GM20000 (cell line): ENCODE data around the gene RBM45.

Source experiments
- DNase-seq: peaks from one replicate; pipeline ENCODE4 v3.0.0; 2012; ENCODE audit warnings: low spot score
- TF ChIP-seq, protein P1 (sequence below): IDR thresholded peaks from 2 replicates; pipeline ENCODE4 v1.5.1; 2012; ENCODE audit warnings: mild to moderate bottlenecking, control low read depth; ENCODE audit errors: extremely low read depth, missing control alignments

RBM45 gene, protein sequence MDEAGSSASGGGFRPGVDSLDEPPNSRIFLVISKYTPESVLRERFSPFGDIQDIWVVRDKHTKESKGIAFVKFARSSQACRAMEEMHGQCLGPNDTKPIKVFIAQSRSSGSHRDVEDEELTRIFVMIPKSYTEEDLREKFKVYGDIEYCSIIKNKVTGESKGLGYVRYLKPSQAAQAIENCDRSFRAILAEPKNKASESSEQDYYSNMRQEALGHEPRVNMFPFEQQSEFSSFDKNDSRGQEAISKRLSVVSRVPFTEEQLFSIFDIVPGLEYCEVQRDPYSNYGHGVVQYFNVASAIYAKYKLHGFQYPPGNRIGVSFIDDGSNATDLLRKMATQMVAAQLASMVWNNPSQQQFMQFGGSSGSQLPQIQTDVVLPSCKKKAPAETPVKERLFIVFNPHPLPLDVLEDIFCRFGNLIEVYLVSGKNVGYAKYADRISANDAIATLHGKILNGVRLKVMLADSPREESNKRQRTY

DNA sequence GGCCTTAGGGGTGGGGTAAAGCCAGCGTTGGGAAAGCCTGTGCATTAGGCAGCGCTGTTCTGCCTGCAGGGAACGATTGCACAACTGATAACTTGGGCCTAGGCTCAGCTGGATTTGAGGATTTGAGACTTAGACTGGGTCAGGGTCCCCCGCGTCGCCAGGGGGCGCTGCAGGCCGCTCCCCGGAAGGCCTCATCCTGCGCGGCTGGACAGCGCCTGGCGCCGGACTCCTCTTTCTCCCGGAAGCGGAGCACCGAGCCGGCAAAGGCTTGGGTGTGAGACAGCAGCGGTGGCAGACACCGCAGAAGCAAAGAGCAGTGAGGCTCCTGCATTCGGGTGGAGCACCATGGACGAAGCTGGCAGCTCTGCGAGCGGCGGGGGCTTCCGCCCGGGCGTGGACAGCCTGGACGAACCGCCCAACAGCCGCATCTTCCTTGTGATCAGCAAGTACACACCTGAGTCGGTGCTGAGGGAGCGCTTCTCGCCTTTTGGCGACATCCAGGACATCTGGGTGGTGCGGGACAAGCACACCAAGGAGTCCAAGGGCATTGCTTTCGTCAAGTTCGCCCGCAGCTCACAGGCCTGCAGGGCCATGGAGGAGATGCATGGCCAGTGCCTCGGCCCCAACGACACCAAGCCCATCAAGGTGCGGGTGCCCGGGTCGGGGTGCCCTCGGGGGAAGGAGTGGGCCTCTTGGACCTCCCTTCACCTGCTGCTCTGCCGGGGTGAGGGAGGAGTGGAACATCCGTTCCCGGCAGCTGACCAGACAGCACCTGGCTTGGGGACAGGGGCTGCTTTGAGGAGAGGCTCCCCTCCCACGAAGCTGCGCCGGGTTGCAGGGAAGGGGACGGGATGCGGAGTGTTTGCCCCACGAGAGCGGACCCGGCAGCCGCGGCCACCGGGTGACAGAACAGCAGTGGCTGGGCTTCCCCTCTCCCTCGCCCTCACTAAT lies at the start of gene RBM45:
RBM45 (plus strand) TSS at position 236 of the 951 bp plus-strand sequence; CDS start at position 346, 110 bp downstream.
- TF ChIP-seq, protein P1, sequence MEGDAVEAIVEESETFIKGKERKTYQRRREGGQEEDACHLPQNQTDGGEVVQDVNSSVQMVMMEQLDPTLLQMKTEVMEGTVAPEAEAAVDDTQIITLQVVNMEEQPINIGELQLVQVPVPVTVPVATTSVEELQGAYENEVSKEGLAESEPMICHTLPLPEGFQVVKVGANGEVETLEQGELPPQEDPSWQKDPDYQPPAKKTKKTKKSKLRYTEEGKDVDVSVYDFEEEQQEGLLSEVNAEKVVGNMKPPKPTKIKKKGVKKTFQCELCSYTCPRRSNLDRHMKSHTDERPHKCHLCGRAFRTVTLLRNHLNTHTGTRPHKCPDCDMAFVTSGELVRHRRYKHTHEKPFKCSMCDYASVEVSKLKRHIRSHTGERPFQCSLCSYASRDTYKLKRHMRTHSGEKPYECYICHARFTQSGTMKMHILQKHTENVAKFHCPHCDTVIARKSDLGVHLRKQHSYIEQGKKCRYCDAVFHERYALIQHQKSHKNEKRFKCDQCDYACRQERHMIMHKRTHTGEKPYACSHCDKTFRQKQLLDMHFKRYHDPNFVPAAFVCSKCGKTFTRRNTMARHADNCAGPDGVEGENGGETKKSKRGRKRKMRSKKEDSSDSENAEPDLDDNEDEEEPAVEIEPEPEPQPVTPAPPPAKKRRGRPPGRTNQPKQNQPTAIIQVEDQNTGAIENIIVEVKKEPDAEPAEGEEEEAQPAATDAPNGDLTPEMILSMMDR, result peak; percentile 84
- DNase-seq, result peak; percentile 90

DNA sequence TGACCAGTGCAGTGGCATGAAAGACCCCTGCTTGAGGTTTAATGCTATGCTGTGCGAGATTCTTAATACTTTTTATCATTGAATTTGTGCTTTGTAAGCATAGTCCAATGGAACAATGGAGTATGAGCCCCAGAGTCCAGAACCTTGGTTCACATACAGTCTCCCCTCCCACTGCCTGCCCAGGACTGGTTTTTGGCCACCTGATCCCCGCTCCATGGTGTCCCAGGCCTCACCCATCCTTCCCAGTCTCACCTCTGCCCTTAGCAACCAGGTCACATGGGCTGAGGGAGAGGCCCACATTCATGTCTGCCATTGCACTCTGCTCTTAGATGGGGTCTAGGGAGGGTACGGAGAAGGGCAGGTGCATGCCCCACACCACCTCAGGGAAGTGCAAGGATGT lies 45.9 kb upstream of the RBM45 start:
- TF ChIP-seq, protein P1, result no peak
- DNase-seq, result no peak

DNA sequence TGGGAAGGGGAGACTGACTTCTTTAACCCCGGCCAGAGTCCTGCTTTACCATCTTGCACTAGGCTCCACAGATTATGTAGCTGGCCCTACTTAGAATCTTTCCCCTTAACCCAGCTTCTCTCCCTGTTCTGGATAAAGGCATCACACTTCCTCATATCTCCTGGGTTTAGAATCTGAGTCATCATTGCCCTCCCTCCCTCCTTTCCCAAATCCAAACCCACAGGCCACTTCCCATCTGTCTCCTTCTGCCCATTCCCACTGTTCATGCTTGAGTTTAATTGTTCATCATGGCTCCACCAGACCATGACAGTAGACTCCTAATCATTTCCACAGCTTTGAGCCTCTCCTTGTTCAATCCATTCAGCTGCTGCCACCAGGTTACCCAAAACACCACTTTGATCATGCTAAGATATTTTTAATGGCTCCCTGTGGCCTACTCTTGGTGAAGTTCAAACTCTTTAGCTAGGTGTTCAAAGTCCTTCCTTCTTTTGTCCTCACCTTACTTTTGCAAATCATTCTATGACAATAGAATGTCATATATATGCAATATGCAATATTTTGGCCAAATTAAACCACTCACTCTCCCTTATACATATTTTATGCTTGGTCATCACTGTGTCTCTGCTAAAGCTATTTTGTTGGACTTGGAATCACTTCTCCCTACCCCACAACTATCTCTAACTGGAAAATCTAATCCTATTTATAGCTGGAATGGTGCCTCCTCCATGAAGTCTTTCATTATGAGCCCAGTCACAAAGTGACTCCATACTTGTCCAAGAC lies 45.2 kb upstream of the RBM45 start:
- no peak for DNase-seq
- TF ChIP-seq, protein P1, result no peak

DNA sequence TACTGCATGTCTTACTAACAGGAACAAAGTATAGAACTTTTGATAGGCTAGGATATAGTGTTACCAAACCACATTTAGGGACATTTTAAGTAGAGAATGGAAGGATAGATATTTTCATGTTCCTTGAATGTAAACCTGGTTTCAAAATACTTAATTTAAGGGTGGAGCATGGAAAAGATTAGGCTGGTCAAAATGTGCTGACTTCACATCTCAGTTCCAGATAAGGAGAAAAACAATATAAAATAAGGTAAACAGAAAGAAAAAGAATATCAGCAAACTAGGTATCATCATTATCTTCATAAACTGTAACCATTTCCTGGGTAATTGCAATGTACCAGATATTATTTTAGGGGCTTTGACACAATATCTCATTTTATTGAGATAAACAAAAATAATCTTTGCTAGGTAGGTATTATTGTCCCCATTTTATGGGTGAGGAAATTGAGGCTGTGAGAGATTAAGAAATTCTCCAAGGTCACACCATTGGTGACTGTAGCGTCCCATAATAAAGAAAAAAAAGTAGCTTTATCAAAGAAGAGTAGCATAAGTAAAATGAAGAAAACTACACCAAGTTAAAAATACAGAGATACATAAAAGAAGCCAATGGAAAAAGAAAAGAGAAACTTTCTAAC lies 43.3 kb upstream of the RBM45 start:
- TF ChIP-seq, protein P1, result no peak
- no peak for DNase-seq

DNA sequence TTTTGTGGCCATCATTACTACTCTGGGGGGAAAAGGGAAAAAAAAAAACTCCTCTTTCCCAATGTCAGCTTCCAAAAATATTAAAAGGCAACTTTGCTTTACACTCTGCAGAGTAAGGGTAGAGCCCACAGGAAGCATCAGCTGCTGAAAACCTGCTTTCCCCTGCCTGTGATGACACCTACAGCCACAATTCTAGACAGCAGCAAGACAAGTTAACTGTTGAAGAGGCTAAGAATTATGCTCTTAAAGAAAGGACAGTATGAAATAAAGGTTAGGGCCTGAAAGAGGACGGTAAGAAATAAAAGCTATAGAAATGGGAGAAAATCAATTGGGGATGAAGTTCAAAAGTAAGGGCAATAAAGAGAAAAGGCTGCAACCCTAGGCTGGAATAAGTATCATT lies 42.7 kb upstream of the RBM45 start:
- TF ChIP-seq, protein P1, result no peak
- no peak for DNase-seq

DNA sequence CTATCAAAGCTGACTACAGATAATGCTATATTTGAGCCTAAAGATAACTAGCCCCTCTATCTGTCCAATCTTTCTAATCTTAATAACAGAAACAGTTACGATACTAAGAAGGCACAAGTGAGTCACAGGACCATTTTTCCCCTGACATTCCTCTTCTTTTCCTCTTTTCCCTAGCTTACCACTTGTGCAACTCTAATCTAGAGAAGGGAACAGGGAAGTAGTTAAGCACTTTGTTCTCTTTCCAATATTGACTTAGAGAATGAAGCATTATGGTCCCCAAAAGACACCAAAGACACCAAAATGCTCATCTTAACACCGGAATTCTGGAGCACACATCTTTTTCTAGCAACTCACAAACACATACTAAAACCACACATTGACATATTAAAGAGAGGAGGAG lies 41.4 kb upstream of the RBM45 start:
- TF ChIP-seq, protein P1, result no peak
- no peak for DNase-seq
